HCT116 (cell line): ENCODE data around the gene SH3BP5L.

Source experiments
- CTCF ChIP-seq, 3 experiments: fragments of 200-600 bp in 1 of 3; sonication (generic) in 1 of 3; IDR thresholded peaks in 2 of 3; conservative IDR thresholded peaks in 1 of 3; 2 replicates each; pipeline ENCODE4 v1.5.1; 2012 to 2017; ENCODE audit warnings: low read depth in 2 of 3, low read length in 2 of 3, antibody characterized with exemption in 1 of 3, borderline replicate concordance in 1 of 3, control low read depth in 1 of 3, mild to moderate bottlenecking in 1 of 3, mixed read lengths in 1 of 3, mixed run types in 1 of 3, moderate library complexity in 1 of 3; ENCODE audit not compliant: insufficient read depth in 1 of 3
- EGR1 ChIP-seq: IDR thresholded peaks from 2 replicates; pipeline ENCODE4 v1.6.1; 2012; ENCODE audit warnings: low read depth
- EZH2 ChIP-seq: fragments of 200-600 bp; sonication (generic); IDR thresholded peaks from 2 replicates; pipeline ENCODE4 v1.6.1; 2017; ENCODE audit warnings: antibody characterized with exemption, mixed run types
- EZH2phosphoT487 ChIP-seq: fragments of 200-600 bp; IDR thresholded peaks from 2 replicates; pipeline ENCODE4 v1.6.1; 2018; ENCODE audit warnings: antibody characterized with exemption, borderline replicate concordance
- POLR2AphosphoS5 ChIP-seq: IDR thresholded peaks from 2 replicates; pipeline ENCODE4 v1.6.1; 2011; ENCODE audit warnings: mild to moderate bottlenecking, low read depth, low read length, moderate library complexity
- SIN3A ChIP-seq: IDR thresholded peaks from 2 replicates; pipeline ENCODE4 v1.6.1; 2012; ENCODE audit warnings: low read depth
- SP1 ChIP-seq: IDR thresholded peaks from 2 replicates; pipeline ENCODE4 v1.6.1; 2012; ENCODE audit warnings: low read depth
- TCF7L2 ChIP-seq: IDR thresholded peaks from 2 replicates; pipeline ENCODE4 v1.7.0; 2011; ENCODE audit warnings: borderline replicate concordance, inconsistent platforms; ENCODE audit not compliant: insufficient read depth, insufficient read length; ENCODE audit errors: extremely low read depth
- YY1 ChIP-seq: IDR thresholded peaks from 2 replicates; pipeline ENCODE4 v1.6.1; 2011; ENCODE audit warnings: low read length, low read depth, moderate library complexity, mild to moderate bottlenecking; ENCODE audit not compliant: insufficient replicate concordance; ENCODE audit errors: extremely low read depth
- ZFX ChIP-seq: fragments of 450-650 bp; IDR thresholded peaks from 2 replicates; pipeline ENCODE4 v1.6.1; 2017
- ZNF274 ChIP-seq: fragments of 200-500 bp; sonication (Bioruptor generic); IDR thresholded peaks from 2 replicates; pipeline ENCODE4 v1.6.1; 2014; ENCODE audit warnings: mild to moderate bottlenecking, low read depth, low read length, inconsistent platforms

DNA sequence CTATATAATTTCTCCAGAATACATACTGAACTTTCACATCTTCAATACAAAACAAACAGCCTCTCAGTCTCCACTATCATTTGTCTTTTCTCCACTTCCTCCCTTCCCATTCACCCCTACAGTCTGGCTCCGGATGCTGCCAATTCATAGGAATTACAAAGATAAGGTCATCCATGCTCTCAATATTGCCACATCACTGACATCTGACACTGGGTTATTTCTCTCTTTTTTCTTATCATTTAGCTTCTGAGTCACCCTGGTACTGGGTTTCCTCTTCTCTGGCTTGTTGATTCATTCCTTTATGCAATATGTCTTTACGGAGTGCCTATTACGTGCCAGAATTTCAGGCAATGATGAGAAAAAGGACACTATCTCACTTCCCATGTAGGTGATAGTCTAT, 3.1 kb upstream of the SH3BP5L start:
- TF ChIP-seq EZH2phosphoT487 (no peak), CTCF (IDR thresholded peaks at IDR 0.05 in 2 of 3, conservative IDR thresholded peaks at IDR 0.05 in 1 of 3; ENCODE audit: borderline replicate concordance in 1 of 3, insufficient read depth in 1 of 3, low read depth in 2 of 3, low read length in 2 of 3) (no peak), YY1 (no peak), SP1 (no peak), SIN3A (no peak), POLR2AphosphoS5 (no peak), ZNF274 (no peak), EZH2 (no peak), TCF7L2 (no peak), ZFX (no peak), EGR1 (no peak)
